ENCODE results near the gene SHISA9.

SHISA9 gene

GRCh38 chr16:13120091-13120490 lies 218.7 kb downstream of the SHISA9 start:
- no peaks in the 10 kb centered on the region for H3K36me3 ChIP-seq (ENCODE audit: control insufficient read depth, insufficient read depth, low read length, severe bottlenecking)
- H3K27me3 ChIP-seq (replicated peaks; ENCODE audit: control insufficient read depth, insufficient read depth, low read length), result no peaks in the 10 kb centered on the region
- H3K9ac ChIP-seq (ENCODE audit: low read length), result no peak overlapping the region
- DNase-seq (ENCODE audit: low read depth), result no peak
- no peak overlapping the region for H3K4me3 ChIP-seq (ENCODE audit: low read length)
- H3K9me3 ChIP-seq (ENCODE audit: control insufficient read depth, low read length), result no peaks in the 10 kb centered on the region
- no peaks in the 10 kb centered on the region for H3K4me1 ChIP-seq (ENCODE audit: control insufficient read depth, insufficient read depth, low read length)

- Histone ChIP-seq H3K9ac (ENCODE audit: low read length) (no peak overlapping the region), H3K4me3 (ENCODE audit: low read length) (no peak overlapping the region), H3K9me3 (ENCODE audit: control insufficient read depth, low read length) (no peaks in the 10 kb centered on the region), H3K36me3 (ENCODE audit: control insufficient read depth, insufficient read depth, low read length, severe bottlenecking) (no peaks in the 10 kb centered on the region), H3K27me3 (replicated peaks; ENCODE audit: control insufficient read depth, insufficient read depth, low read length) (no peaks in the 10 kb centered on the region), H3K4me1 (ENCODE audit: control insufficient read depth, insufficient read depth, low read length) (no peaks in the 10 kb centered on the region)
- no peak for DNase-seq (ENCODE audit: low read depth)
Measured at GRCh38 chr16:13120557-13120956, 219.2 kb downstream of the SHISA9 start.

- Histone ChIP-seq H3K27me3 (replicated peaks; ENCODE audit: control insufficient read depth, insufficient read depth, low read length) (no peaks in the 10 kb centered on the region), H3K4me1 (ENCODE audit: control insufficient read depth, insufficient read depth, low read length) (no peaks in the 10 kb centered on the region), H3K9me3 (ENCODE audit: control insufficient read depth, low read length) (peaks cover 9% of the 10 kb centered on the region), H3K4me3 (ENCODE audit: low read length) (no peak overlapping the region), H3K36me3 (ENCODE audit: control insufficient read depth, insufficient read depth, low read length, severe bottlenecking) (no peaks in the 10 kb centered on the region), H3K9ac (ENCODE audit: low read length) (no peak overlapping the region)
- DNase-seq (ENCODE audit: low read depth), result no peak
Measured at GRCh38 chr16:13123991-13124390, 222.6 kb downstream of the SHISA9 start.

- peaks cover 9% of the 10 kb centered on the region for H3K9me3 ChIP-seq (ENCODE audit: control insufficient read depth, low read length)
- H3K27me3 ChIP-seq (replicated peaks; ENCODE audit: control insufficient read depth, insufficient read depth, low read length), result no peaks in the 10 kb centered on the region
- H3K4me1 ChIP-seq (ENCODE audit: control insufficient read depth, insufficient read depth, low read length), result no peaks in the 10 kb centered on the region
Measured at GRCh38 chr16:13127144-13127543, 225.7 kb downstream of the SHISA9 start.

GRCh38 chr16:13130586-13130985 lies 229.2 kb downstream of the SHISA9 start:
- no peaks in the 10 kb centered on the region for H3K4me1 ChIP-seq (ENCODE audit: control insufficient read depth, insufficient read depth, low read length)
- H3K9ac ChIP-seq (ENCODE audit: low read length), result no peak overlapping the region

More at GRCh38 chr16:13127144-13127543, 225.7 kb downstream of the SHISA9 start:
- Histone ChIP-seq H3K9ac (ENCODE audit: low read length) (no peak overlapping the region), H3K4me3 (ENCODE audit: low read length) (no peak overlapping the region), H3K36me3 (ENCODE audit: control insufficient read depth, insufficient read depth, low read length, severe bottlenecking) (no peaks in the 10 kb centered on the region)
- DNase-seq (ENCODE audit: low read depth), result no peak

GRCh38 chr16:13134836-13135235 lies 233.4 kb downstream of the SHISA9 start:
- no peaks in the 10 kb centered on the region for H3K36me3 ChIP-seq (ENCODE audit: control insufficient read depth, insufficient read depth, low read length, severe bottlenecking)
- H3K27me3 ChIP-seq (replicated peaks; ENCODE audit: control insufficient read depth, insufficient read depth, low read length), result no peaks in the 10 kb centered on the region
- H3K9ac ChIP-seq (ENCODE audit: low read length), result no peak overlapping the region
- H3K4me3 ChIP-seq (ENCODE audit: low read length), result no peak overlapping the region
- H3K9me3 ChIP-seq (ENCODE audit: control insufficient read depth, low read length), result no peaks in the 10 kb centered on the region
- no peak for DNase-seq (ENCODE audit: low read depth)
- H3K4me1 ChIP-seq (ENCODE audit: control insufficient read depth, insufficient read depth, low read length), result no peaks in the 10 kb centered on the region

More at GRCh38 chr16:13130586-13130985, 229.2 kb downstream of the SHISA9 start:
- H3K36me3 ChIP-seq (ENCODE audit: control insufficient read depth, insufficient read depth, low read length, severe bottlenecking), result no peaks in the 10 kb centered on the region
- H3K9me3 ChIP-seq (ENCODE audit: control insufficient read depth, low read length), result peaks cover 9% of the 10 kb centered on the region
- H3K4me3 ChIP-seq (ENCODE audit: low read length), result no peak overlapping the region
- no peaks in the 10 kb centered on the region for H3K27me3 ChIP-seq (replicated peaks; ENCODE audit: control insufficient read depth, insufficient read depth, low read length)
- DNase-seq (ENCODE audit: low read depth), result no peak

- H3K4me1 ChIP-seq (ENCODE audit: control insufficient read depth, insufficient read depth, low read length), result no peaks in the 10 kb centered on the region
- no peaks in the 10 kb centered on the region for H3K36me3 ChIP-seq (ENCODE audit: control insufficient read depth, insufficient read depth, low read length, severe bottlenecking)
Measured at GRCh38 chr16:13136901-13137300, 235.5 kb downstream of the SHISA9 start.

GRCh38 chr16:13138528-13138927 lies 237.1 kb downstream of the SHISA9 start:
- H3K9ac ChIP-seq (ENCODE audit: low read length), result no peak overlapping the region
- H3K9me3 ChIP-seq (ENCODE audit: control insufficient read depth, low read length), result no peaks in the 10 kb centered on the region
- no peak overlapping the region for H3K4me3 ChIP-seq (ENCODE audit: low read length)
- DNase-seq (ENCODE audit: low read depth), result no peak
- no peaks in the 10 kb centered on the region for H3K4me1 ChIP-seq (ENCODE audit: control insufficient read depth, insufficient read depth, low read length)
- no peaks in the 10 kb centered on the region for H3K27me3 ChIP-seq (replicated peaks; ENCODE audit: control insufficient read depth, insufficient read depth, low read length)
- no peaks in the 10 kb centered on the region for H3K36me3 ChIP-seq (ENCODE audit: control insufficient read depth, insufficient read depth, low read length, severe bottlenecking)

More at GRCh38 chr16:13136901-13137300, 235.5 kb downstream of the SHISA9 start:
- H3K27me3 ChIP-seq (replicated peaks; ENCODE audit: control insufficient read depth, insufficient read depth, low read length), result no peaks in the 10 kb centered on the region
- no peak overlapping the region for H3K9ac ChIP-seq (ENCODE audit: low read length)
- H3K9me3 ChIP-seq (ENCODE audit: control insufficient read depth, low read length), result no peaks in the 10 kb centered on the region
- no peak for DNase-seq (ENCODE audit: low read depth)
- H3K4me3 ChIP-seq (ENCODE audit: low read length), result no peak overlapping the region

GRCh38 chr16:13139661-13140241 lies 238.4 kb downstream of the SHISA9 start:
- Histone ChIP-seq H3K4me1 (ENCODE audit: control insufficient read depth, insufficient read depth, low read length) (no peaks in the 10 kb centered on the region), H3K36me3 (ENCODE audit: control insufficient read depth, insufficient read depth, low read length, severe bottlenecking) (no peaks in the 10 kb centered on the region), H3K9me3 (ENCODE audit: control insufficient read depth, low read length) (no peaks in the 10 kb centered on the region), H3K9ac (ENCODE audit: low read length) (no peak overlapping the region), H3K4me3 (ENCODE audit: low read length) (no peak overlapping the region), H3K27me3 (replicated peaks; ENCODE audit: control insufficient read depth, insufficient read depth, low read length) (no peaks in the 10 kb centered on the region)
- no peak for DNase-seq (ENCODE audit: low read depth)

- Histone ChIP-seq H3K4me1 (ENCODE audit: control insufficient read depth, insufficient read depth, low read length) (no peaks in the 10 kb centered on the region), H3K9me3 (ENCODE audit: control insufficient read depth, low read length) (no peaks in the 10 kb centered on the region), H3K36me3 (ENCODE audit: control insufficient read depth, insufficient read depth, low read length, severe bottlenecking) (no peaks in the 10 kb centered on the region), H3K27me3 (replicated peaks; ENCODE audit: control insufficient read depth, insufficient read depth, low read length) (no peaks in the 10 kb centered on the region), H3K9ac (ENCODE audit: low read length) (no peak overlapping the region), H3K4me3 (ENCODE audit: low read length) (no peak overlapping the region)
- DNase-seq (ENCODE audit: low read depth), result no peak
Measured at GRCh38 chr16:13143551-13143950, 242.2 kb downstream of the SHISA9 start.

- Histone ChIP-seq H3K9ac (ENCODE audit: low read length) (no peak overlapping the region), H3K4me3 (ENCODE audit: low read length) (no peak overlapping the region)
- DNase-seq (ENCODE audit: low read depth), result no peak
Measured at GRCh38 chr16:13146829-13147228, 245.4 kb downstream of the SHISA9 start.

GRCh38 chr16:13148294-13148693 lies 246.9 kb downstream of the SHISA9 start:
- Histone ChIP-seq H3K9me3 (ENCODE audit: control insufficient read depth, low read length) (no peaks in the 10 kb centered on the region), H3K9ac (ENCODE audit: low read length) (no peak overlapping the region), H3K4me1 (ENCODE audit: control insufficient read depth, insufficient read depth, low read length) (no peaks in the 10 kb centered on the region), H3K36me3 (ENCODE audit: control insufficient read depth, insufficient read depth, low read length, severe bottlenecking) (no peaks in the 10 kb centered on the region), H3K4me3 (ENCODE audit: low read length) (no peak overlapping the region), H3K27me3 (replicated peaks; ENCODE audit: control insufficient read depth, insufficient read depth, low read length) (no peaks in the 10 kb centered on the region)
- DNase-seq (ENCODE audit: low read depth), result no peak

More at GRCh38 chr16:13146829-13147228, 245.4 kb downstream of the SHISA9 start:
- Histone ChIP-seq H3K9me3 (ENCODE audit: control insufficient read depth, low read length) (no peaks in the 10 kb centered on the region), H3K4me1 (ENCODE audit: control insufficient read depth, insufficient read depth, low read length) (no peaks in the 10 kb centered on the region), H3K27me3 (replicated peaks; ENCODE audit: control insufficient read depth, insufficient read depth, low read length) (no peaks in the 10 kb centered on the region), H3K36me3 (ENCODE audit: control insufficient read depth, insufficient read depth, low read length, severe bottlenecking) (no peaks in the 10 kb centered on the region)

Measured in adipocyte (in vitro differentiated cells).